GM18505 (cell line): Measurements from ENCODE around the gene ANXA2R.
"Not testable (repeated sequence)": the region's sequence is repeated elsewhere in the genome, so short reads cannot be mapped to it uniquely, and the experiment has no call there.

Experiments used
- ATAC-seq: cut with Tn5 transposase; IDR thresholded peaks from one replicate; pipeline ENCODE4 v1.9.1; 2021; ENCODE audit not compliant: unreplicated experiment
- POLR2A ChIP-seq: IDR thresholded peaks from 4 replicates; pipeline ENCODE4 v1.6.1; 2011; ENCODE audit warnings: borderline replicate concordance; ENCODE audit not compliant: insufficient read depth, insufficient read length; ENCODE audit errors: extremely low read depth

ANXA2R gene, protein sequence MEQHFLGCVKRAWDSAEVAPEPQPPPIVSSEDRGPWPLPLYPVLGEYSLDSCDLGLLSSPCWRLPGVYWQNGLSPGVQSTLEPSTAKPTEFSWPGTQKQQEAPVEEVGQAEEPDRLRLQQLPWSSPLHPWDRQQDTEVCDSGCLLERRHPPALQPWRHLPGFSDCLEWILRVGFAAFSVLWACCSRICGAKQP

DNA sequence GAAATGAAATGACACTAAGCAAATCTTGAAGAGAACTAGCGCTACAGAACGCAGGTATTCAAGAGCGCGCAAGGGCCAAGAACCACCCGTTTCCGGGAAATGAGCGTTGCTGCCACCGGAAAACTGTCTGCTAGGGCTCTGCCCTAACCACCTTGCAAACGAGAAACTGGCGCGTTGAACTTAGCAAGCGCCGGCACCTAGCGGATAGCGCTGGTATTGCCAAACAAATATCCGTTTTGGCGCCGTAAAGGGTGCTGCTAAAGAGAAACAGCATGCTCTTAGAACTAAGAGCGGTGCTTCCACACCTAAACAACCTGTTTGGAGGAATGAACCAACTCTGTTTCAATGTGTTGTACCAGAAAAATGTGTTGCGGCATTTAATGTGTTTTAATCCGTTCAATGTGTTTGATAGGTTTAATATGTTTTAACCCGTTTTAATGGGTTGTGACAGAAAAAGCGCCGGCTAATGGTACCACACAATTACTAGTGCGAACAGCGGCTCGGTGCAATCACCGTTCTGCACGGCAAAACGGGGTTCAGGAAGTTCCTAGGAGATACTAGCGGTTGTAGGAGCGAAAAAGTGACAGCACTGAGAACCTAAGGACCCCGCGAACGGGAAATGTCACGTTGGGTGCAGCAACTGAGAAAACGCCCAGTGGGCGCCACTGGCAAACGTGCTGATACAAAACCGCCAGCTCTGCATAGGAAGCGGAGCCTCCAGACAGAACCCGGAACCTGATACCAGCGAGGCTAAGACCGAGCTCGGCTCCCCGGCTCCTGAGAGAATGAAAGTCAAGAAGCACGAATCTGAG, at the start of gene ANXA2R:
TSS of gene ANXA2R (minus strand) at position 33 of the 812 bp plus-strand sequence. CDS start 273 bp downstream, outside the sequence.
- peak; percentile 41 for ATAC-seq
- peak; percentile 55 for TF ChIP-seq POLR2A

DNA sequence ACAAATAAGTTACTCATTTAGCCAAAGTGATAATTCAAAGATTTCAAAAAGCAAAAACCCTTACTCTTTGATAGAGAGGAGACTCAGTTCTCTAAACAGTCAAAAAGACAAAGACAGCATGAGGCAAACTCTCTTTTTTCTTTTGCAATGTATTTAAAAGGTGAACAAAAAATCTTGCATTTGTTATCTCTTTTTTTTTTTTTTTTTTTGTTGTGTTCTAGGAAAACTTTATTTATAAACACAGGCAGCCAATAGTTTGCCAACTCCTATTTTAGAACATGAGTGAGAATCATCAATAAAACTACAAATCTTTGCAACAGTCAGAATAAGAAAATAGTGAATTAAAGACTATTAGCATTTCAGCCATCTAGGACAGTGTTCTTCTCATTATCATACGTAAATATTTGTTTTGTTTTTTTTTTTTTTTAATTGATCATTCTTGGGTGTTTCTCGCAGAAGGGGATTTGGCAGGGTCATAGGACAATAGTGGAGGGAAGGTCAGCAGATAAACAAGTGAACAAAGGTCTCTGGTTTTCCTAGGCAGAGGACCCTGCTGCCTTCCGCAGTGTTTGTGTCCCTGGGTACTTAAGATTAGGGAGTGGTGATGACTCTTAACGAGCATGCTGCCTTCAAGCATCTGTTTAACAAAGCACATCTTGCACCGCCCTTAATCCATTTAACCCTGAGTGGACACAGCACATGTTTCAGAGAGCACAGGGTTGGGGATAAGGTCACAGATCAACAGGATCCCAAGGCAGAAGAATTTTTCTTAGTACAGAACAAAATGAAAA, 46.2 kb upstream of the ANXA2R start:
- not testable (repeated sequence) for ATAC-seq

DNA sequence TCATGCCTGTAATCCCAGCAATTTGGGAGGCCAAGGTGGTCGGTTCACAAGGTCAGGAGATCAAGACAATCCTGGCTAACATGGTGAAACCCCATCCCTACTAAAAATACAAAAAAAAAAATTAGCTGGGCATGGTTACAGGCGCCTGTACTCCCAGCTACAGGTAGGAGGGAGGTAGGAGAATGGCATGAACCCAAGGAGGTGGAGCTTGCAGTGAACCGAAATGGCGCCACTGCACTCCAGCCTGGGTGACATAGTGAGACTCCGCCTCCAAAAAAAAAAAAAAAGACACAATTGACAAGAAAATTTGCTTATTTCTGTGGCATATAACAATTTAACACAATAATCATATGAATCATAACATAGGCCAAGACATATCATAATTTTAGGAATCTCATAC, 45.3 kb upstream of the ANXA2R start:
- ATAC-seq = no peak
- TF ChIP-seq POLR2A = no peak

- not testable (repeated sequence) for ATAC-seq
Observed at GRCh38 chr5:43084468-43084867, 44.3 kb upstream of the ANXA2R start.

DNA sequence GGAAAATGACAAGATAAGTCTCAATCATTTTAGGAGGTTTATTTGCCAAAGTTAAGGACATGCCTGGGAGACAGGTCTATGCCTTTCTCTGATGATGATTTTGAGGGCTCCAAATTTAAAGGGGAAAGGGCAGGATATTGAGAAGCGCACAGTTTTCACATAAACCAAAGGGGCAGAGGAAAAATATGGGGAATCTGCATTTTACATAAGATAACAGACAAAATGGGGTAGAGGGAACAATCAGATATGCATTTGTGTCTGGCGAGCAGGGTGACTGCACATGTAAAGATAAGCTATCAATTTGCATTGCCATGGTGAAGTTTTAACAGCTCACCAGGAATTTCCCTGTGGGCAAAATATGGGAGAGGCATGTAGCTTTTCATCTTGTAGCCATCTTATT, 41.2 kb upstream of the ANXA2R start:
- ATAC-seq = not testable (repeated sequence)

- TF ChIP-seq POLR2A = no peak
- no peak for ATAC-seq
Observed at GRCh38 chr5:43078956-43079355, 38.8 kb upstream of the ANXA2R start.

GRCh38 chr5:43077446-43078191, 37.5 kb upstream of the ANXA2R start:
- ATAC-seq = not testable (repeated sequence)

DNA sequence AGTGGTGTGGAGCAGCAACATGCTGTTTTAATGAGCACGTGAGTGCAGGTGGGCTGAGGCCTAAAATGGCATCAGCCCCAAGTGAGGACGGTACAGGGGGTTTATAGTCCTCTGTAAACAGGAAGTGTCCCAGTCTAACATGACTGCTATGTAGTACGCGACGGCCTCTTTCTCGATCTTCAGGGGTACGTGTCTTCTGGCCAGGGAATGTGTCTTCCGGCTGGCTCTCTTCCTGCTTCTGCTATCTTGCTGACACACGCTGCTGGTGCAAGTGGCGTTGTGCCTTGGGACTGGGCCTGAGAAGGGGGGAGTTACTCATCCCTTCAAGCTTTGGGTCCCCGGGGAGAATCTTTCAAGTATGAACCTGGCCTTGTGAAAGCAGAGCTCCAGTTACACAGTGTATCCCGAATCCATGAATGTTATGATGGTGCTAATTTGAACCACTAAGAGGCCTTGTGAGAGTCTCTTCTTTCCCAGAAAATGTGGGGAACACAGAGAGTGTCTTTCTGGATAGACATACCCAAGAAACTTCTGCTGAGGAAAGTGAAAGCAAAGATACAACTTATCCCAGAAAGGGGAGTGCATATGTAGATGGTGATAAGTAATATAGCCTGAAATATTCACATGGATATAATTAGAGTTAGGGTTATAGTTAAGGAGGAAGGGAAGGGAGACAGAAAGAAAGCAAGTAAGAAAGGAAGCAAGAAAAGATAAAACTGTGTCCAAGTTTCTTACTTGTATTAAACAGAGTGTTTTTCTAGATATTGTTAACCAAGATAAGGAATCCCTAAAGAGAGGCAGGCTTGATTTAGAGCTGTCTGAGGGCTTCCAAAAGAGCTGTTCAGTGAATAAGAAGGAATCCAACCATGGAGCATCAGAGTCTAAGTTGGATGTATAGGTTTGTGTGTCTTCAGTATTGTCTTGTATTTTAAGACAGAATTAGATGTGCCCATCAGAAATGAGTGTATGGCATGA, 35.5 kb upstream of the ANXA2R start:
- no peak for TF ChIP-seq POLR2A
- no peak for ATAC-seq

DNA sequence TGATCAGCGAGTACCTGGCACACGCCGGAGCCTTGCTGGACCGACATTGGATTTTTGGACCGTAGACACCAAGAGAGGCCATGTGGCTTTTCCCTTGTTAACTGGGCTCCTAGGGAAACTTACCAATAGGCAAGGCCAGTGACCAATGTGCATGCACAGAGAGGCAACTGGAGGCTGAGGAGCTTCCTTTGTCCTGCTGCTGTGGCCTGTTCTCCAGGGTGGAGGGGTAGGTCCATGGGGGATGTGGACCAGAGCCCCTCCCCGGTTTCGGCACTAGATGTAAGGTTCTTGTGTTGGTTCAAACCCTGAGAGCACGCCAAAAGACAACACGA, 34.8 kb upstream of the ANXA2R start:
- ATAC-seq = no peak
- TF ChIP-seq POLR2A = no peak

- no peak for ATAC-seq
- TF ChIP-seq POLR2A = no peak
Observed at GRCh38 chr5:43073597-43074546, 33.8 kb upstream of the ANXA2R start.

GRCh38 chr5:43069401-43069720, 29.2 kb upstream of the ANXA2R start:
- ATAC-seq = not testable (repeated sequence)

DNA sequence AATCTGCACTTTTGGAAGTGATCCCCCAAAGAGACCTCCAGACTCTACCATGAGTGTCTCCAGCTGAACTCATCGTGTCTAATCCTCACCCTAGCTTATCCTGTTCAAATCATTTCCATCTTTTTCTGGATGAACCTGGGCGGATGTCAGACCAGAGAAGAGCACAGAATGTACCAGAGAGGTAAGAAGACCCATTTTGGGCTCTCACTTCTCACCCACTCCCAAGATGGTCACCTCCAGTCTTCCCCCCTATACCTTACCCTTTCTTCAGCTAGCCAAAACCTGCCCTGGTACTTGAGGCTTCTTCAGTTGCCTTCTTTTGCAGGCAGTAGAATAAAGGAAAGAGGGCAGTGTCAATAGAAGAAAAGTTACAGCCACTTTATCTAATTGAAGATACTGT, 27.9 kb upstream of the ANXA2R start:
- ATAC-seq = no peak
- TF ChIP-seq POLR2A = no peak
